Mammary epithelial cell (primary cell): ENCODE results near the gene TCEAL4.

Source experiments
- EZH2 ChIP-seq: IDR thresholded peaks from 2 replicates; pipeline ENCODE4 v1.6.1; 2012; ENCODE audit warnings: low read length, inconsistent platforms, borderline replicate concordance
- TF ChIP-seq, protein P1 (sequence below), 2 donors: IDR thresholded peaks in 1 of 2; conservative IDR thresholded peaks in 1 of 2; 2 replicates each; pipeline ENCODE4 v1.5.1; 2011 to 2012; ENCODE audit warnings: inconsistent platforms in 2 of 2, low read length in 2 of 2, mild to moderate bottlenecking in 2 of 2, control low read depth in 1 of 2, low read depth in 1 of 2; ENCODE audit not compliant: insufficient read depth in 1 of 2; ENCODE audit errors: extremely low read depth in 1 of 2

DNA sequence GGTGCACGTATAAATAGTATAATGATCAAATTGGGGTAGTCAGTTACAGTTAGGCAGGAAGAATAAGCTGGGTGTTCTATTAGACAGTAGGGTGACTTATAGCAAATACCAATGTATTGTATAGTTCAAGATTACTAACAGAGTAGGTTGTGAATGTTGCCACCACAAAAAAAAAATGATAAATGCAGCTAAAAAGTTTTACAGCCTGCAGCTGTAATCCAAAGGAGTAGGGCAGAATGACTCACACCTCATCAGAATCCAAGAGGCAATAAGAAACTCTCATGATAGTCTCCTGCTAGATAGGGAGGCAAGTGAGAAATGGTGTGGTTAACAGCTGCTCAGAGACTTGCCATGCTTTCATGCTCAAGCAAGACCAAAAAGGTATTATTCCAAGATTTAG is 19.6 kb upstream of the TCEAL4 start:
- TF ChIP-seq, protein P1, sequence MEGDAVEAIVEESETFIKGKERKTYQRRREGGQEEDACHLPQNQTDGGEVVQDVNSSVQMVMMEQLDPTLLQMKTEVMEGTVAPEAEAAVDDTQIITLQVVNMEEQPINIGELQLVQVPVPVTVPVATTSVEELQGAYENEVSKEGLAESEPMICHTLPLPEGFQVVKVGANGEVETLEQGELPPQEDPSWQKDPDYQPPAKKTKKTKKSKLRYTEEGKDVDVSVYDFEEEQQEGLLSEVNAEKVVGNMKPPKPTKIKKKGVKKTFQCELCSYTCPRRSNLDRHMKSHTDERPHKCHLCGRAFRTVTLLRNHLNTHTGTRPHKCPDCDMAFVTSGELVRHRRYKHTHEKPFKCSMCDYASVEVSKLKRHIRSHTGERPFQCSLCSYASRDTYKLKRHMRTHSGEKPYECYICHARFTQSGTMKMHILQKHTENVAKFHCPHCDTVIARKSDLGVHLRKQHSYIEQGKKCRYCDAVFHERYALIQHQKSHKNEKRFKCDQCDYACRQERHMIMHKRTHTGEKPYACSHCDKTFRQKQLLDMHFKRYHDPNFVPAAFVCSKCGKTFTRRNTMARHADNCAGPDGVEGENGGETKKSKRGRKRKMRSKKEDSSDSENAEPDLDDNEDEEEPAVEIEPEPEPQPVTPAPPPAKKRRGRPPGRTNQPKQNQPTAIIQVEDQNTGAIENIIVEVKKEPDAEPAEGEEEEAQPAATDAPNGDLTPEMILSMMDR (conservative IDR thresholded peaks at IDR 0.05 in 1 of 2, IDR thresholded peaks at IDR 0.05 in 1 of 2; ENCODE audit: extremely low read depth in 1 of 2, insufficient read depth in 1 of 2, low read depth in 1 of 2, low read length in 2 of 2): no peak
- TF ChIP-seq EZH2: no peak
